Left ventricle myocardium inferior (tissue), 1 donor: ENCODE results near the gene DUSP21. TPM values are rescaled to one million over a fixed set of nuclear protein-coding genes. Genes with fewer than 3 reads are reported as not detected.
"Not testable (repeated sequence)": the region's sequence is repeated elsewhere in the genome, so short reads cannot be mapped to it uniquely, and the experiment has no call there.

ENCODE experiments used
- DNase-seq: peaks from one replicate; pipeline ENCODE4 v3.0.0-alpha.2; 2020
- H3K27ac ChIP-seq: fragments of 200-600 bp; replicated peaks from 2 replicates; pipeline ENCODE4 v1.8.0; 2021
- H3K27me3 ChIP-seq: fragments of 200-600 bp; 2 replicates; pipeline ENCODE4 v1.8.0; 2021; ENCODE audit warnings: low read depth
- H3K36me3 ChIP-seq: fragments of 200-600 bp; 2 replicates; pipeline ENCODE4 v1.8.0; 2021
- H3K4me1 ChIP-seq: fragments of 200-600 bp; 2 replicates; pipeline ENCODE4 v1.8.0; 2021
- H3K4me3 ChIP-seq: fragments of 200-600 bp; 2 replicates; pipeline ENCODE4 v1.8.0; 2021; ENCODE audit warnings: mild to moderate bottlenecking, moderate library complexity
- H3K9me3 ChIP-seq: fragments of 200-600 bp; replicated peaks from 2 replicates; pipeline ENCODE4 v1.8.0; 2021
- intact Hi-C: fragments of 100-400 bp; cut with micrococcal nuclease; formaldehyde crosslinking; loops from one replicate; pipeline ENCODE4 v1.11.0; 2022
- total RNA-seq: library from RNA; stranded (reverse); fragmentation: NEBNext Ultra II Directional; extraction: Animal tissue kit (Norgen Biotek cat#: 25700); gene quantifications from one replicate; pipeline ENCODE4 v1.2.1, GENCODE V29; 2021
- TF ChIP-seq, protein P1 (sequence below): fragments of 200-600 bp; IDR thresholded peaks from 2 replicates; pipeline ENCODE4 v1.8.0; 2021; ENCODE audit warnings: antibody characterized with exemption, mild to moderate bottlenecking, borderline replicate concordance
- donor health status: DM: no; HTN: yes; CAD: no; lungs with severe emphysema.

DUSP21 gene
- total RNA-seq, 1 donor from 2014 or later = not detected

DNA sequence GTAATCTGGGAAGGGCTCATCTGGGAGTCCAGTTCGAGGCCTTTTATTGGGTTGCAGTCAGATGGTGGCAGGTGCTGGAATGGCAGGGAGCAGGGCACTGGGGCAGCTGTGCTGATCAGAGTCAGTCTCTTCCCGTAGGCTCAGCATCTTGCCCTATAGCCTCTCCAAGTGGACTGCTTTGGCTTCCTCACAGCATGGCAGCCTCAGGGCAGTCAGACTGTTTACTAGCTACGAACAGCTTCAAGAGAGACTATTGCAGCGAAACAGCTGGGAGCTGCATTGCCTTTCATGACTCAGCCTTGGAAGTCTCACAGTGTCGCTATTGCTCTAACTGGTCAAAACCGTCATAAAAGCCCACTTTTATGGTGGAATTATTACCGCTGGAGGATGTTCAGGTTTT lies 26.8 kb upstream of the DUSP21 start:
- intact Hi-C loops = no loop called here
- DNase-seq = no peak

DNA sequence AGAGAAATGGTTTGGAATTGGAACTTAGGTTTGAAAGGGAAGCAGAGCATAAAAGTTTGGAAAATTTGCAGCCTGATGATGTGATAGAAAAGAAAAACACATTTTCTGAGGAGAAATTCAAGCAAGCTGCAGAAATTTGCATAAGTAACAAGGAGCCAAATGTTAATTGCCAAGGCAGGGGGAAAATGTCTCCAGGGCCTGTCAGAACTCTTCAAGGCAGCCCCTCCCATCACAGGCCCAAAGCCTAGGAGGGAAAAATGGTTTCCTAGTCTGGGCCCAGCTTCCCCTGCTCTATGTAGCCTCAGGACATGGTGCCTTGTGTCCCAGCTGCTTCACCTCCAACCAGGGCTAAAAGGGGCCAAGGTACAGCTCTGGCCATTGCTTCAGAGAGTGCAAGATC lies 21.2 kb upstream of the DUSP21 start:
- Histone ChIP-seq H3K4me3 (no peak overlapping the region), H3K27ac (no peak overlapping the region), H3K36me3 (no peaks in the 10 kb centered on the region), H3K9me3 (no peaks in the 10 kb centered on the region), H3K27me3 (no peaks in the 10 kb centered on the region), H3K4me1 (no peaks in the 10 kb centered on the region)
- TF ChIP-seq, protein P1, sequence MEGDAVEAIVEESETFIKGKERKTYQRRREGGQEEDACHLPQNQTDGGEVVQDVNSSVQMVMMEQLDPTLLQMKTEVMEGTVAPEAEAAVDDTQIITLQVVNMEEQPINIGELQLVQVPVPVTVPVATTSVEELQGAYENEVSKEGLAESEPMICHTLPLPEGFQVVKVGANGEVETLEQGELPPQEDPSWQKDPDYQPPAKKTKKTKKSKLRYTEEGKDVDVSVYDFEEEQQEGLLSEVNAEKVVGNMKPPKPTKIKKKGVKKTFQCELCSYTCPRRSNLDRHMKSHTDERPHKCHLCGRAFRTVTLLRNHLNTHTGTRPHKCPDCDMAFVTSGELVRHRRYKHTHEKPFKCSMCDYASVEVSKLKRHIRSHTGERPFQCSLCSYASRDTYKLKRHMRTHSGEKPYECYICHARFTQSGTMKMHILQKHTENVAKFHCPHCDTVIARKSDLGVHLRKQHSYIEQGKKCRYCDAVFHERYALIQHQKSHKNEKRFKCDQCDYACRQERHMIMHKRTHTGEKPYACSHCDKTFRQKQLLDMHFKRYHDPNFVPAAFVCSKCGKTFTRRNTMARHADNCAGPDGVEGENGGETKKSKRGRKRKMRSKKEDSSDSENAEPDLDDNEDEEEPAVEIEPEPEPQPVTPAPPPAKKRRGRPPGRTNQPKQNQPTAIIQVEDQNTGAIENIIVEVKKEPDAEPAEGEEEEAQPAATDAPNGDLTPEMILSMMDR = no peak
- DNase-seq = no peak
- intact Hi-C loops = no loop called here

More for the DNA sequence above, 26.8 kb upstream of the DUSP21 start:
- H3K36me3 ChIP-seq = no peaks in the 10 kb centered on the region
- no peaks in the 10 kb centered on the region for H3K27me3 ChIP-seq
- TF ChIP-seq, protein P1 = no peak
- no peaks in the 10 kb centered on the region for H3K9me3 ChIP-seq
- no peak overlapping the region for H3K27ac ChIP-seq
- no peaks in the 10 kb centered on the region for H3K4me1 ChIP-seq
- no peak overlapping the region for H3K4me3 ChIP-seq

DNA sequence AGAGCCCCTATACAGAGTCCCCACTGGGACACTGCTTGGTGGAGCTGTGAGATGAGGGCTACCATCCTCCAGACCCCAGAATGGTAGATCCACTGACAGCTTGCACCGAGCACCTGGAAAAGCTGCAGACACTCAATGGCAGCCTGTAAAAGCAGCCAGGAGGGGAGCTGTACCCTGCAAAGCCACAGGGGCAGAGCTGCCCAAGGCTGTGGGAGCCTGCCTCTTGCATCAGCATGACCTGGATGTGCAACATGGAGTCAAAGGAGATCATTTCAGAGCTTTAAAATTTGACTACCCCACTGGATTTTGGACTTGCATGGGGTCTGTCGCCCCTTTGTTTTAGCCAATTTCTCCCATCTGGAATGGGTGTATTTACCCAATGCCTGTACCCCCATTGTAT lies 20.6 kb upstream of the DUSP21 start:
- H3K4me3 ChIP-seq, H3K27me3 ChIP-seq, DNase-seq, intact Hi-C loops, H3K4me1 ChIP-seq, H3K36me3 ChIP-seq, H3K9me3 ChIP-seq, H3K27ac ChIP-seq: not testable (repeated sequence)

DNA sequence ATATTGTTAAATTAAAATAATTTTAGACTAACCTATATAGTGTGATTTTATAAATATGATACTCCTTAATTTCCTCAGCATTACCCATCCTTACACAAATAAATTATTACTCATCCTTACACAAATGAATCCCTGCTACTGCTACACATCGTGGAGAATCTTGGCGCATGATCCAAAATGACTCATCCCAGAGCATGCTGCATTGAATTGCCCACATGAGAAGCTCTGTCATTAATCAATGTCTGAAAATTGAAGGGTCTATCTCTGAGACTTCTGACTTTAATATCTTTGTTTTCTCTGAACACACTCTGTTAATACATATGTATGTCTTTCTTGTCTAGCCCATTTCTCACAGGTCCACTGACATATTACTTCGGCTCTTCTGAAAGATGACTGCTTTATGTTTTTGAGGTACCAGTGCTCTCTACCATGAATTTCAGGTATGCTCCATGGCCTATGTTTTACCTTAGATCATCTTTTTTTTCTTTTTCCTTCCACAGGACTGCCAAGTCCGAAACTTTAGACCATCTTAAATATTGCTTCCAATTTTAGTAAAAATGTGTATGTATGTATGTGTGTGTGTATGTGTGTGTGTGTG lies 15.7 kb upstream of the DUSP21 start:
- intact Hi-C loops = no loop called here
- TF ChIP-seq, protein P1 = no peak
- no peak overlapping the region for H3K27ac ChIP-seq
- H3K27me3 ChIP-seq = no peaks in the 10 kb centered on the region
- no peaks in the 10 kb centered on the region for H3K36me3 ChIP-seq
- no peaks in the 10 kb centered on the region for H3K9me3 ChIP-seq
- H3K4me1 ChIP-seq = no peaks in the 10 kb centered on the region
- H3K4me3 ChIP-seq = no peak overlapping the region
- no peak for DNase-seq

DNA sequence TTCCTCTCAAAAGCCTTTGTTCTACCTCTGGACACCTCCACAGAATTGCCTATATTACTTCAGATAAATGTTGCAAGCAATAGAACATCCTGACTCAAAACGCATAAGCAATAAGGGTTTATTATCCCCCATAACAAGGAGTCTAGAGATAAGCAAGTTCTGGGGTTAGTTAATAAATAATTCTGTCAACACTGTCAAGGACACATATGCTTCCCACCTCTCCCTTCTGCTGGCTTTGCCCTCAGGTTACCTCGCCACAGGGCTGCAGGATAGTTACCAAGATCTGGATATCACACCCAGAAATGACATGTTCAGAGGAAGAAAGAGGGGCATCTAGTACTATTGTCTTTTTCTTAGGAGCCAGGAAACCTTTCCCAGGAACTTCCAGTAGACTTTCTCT lies 14.0 kb upstream of the DUSP21 start:
- no peaks in the 10 kb centered on the region for H3K4me1 ChIP-seq
- intact Hi-C loops = no loop called here

DNA sequence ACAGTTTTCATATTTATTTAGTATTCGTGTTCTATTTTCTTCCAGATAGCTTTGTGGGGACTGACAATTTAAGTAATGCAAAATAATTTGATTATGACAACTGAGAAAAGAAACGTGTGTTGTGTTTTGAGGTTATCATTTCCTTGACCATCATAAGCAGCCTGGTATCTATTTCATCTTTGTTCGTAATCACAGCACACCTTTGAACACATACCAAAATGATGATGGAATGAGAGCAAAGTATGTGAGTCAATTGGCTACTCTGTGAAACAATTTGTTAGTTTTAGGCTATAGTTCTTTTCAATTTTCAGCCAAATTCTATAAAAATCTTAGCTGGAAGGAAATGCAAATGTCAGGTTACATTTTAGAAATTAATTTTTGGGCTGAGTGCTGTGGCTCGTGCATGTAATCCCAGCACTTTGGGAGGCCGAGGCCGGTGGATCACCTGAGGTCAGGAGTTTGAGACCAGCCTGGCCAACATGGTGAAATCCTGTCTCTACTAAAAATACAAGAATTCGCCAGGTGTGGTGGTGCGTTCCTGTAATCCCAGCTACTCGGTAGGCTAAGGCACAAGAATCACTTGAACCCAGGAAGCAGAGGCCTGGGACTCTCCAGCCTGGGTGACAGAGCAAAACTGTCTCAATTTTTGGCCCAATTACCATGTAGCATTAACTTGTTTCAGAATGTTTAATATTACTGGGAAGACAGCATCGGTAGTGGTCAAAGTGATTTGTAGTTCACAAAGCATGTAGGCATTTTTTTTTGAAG lies 1.1 kb upstream of the DUSP21 start:
- no peaks in the 10 kb centered on the region for H3K9me3 ChIP-seq
- H3K27me3 ChIP-seq = no peaks in the 10 kb centered on the region
- intact Hi-C loops = no loop called here
- TF ChIP-seq, protein P1 = no peak
- no peak for DNase-seq
- H3K27ac ChIP-seq = no peak overlapping the region
- H3K4me3 ChIP-seq = no peak overlapping the region
- no peaks in the 10 kb centered on the region for H3K36me3 ChIP-seq
- no peaks in the 10 kb centered on the region for H3K4me1 ChIP-seq

More for the DNA sequence above, 14.0 kb upstream of the DUSP21 start:
- TF ChIP-seq, protein P1 = no peak
- no peaks in the 10 kb centered on the region for H3K9me3 ChIP-seq
- H3K4me3 ChIP-seq = no peak overlapping the region
- no peak for DNase-seq
- H3K36me3 ChIP-seq = no peaks in the 10 kb centered on the region
- no peaks in the 10 kb centered on the region for H3K27me3 ChIP-seq
- no peak overlapping the region for H3K27ac ChIP-seq
